Measurements from ENCODE around the gene HSPA1L.

DNA sequence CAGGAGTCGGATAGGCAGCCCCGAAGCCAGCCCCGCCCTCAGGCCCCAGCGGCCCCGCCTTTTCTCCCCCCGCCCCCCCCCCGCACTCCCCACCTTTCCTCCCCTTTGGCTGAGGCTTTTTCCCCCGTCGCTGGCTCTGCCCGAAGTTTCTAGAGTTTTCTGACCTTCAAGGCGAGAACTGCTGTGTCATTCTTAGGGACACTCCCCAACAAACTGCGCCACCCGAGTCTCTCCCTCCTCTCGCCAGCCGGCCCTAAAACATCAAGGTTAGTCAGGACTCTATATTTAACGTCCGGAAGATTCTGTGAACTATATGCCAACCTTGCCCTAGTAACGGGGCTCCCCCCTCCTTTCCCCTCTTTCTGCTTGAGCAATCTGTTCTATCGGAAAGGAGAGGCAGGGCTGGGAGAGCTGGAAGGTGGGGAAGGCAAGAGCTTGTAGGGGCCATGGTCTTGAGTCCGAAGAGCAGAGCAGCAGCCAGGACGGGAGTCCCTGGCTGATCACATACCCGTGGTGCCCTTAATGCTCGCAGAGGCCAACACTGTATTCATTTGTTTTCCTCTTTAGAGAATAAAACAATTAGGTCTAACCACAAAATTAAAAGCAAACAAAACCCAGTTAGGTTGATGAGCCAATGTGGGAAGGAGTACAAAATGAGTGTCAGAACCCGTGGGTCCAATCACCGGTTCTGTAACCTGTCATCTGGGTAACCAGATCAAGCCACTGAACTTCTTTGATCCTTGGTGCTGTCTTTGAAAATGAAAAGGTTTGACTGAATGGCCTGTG lies 7.1 kb upstream of the HSPA1L start:
- TF ChIP-seq, protein P1, sequence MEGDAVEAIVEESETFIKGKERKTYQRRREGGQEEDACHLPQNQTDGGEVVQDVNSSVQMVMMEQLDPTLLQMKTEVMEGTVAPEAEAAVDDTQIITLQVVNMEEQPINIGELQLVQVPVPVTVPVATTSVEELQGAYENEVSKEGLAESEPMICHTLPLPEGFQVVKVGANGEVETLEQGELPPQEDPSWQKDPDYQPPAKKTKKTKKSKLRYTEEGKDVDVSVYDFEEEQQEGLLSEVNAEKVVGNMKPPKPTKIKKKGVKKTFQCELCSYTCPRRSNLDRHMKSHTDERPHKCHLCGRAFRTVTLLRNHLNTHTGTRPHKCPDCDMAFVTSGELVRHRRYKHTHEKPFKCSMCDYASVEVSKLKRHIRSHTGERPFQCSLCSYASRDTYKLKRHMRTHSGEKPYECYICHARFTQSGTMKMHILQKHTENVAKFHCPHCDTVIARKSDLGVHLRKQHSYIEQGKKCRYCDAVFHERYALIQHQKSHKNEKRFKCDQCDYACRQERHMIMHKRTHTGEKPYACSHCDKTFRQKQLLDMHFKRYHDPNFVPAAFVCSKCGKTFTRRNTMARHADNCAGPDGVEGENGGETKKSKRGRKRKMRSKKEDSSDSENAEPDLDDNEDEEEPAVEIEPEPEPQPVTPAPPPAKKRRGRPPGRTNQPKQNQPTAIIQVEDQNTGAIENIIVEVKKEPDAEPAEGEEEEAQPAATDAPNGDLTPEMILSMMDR (IDR thresholded peaks at IDR 0.05; ENCODE audit: insufficient read depth, low read depth, low read length) = no peak
- TF ChIP-seq EZH2 (IDR thresholded peaks at IDR 0.05; ENCODE audit: insufficient read depth, low read length) = no peak

Data from astrocyte (in vitro differentiated cells and primary cell).